T-helper 2 cell treated with Interferon-gamma antibody and Interleukin-4, amounts not matched to agents 5 μg/mL and 100 μg/mL, for 36 hours (primary cell): ENCODE data around the gene ATP6V1B1.

Source experiments
- DNase-seq: peaks from one replicate; pipeline ENCODE4 v3.0.0; 2021; ENCODE audit warnings: low spot score
- H3K27ac Mint-ChIP-seq: one replicate; pipeline ENCODE4 v1.8.0; 2021; ENCODE audit warnings: mild to moderate bottlenecking, mixed read lengths
- H3K27me3 Mint-ChIP-seq: one replicate; pipeline ENCODE4 v1.8.0; 2021; ENCODE audit warnings: low read depth, mixed read lengths
- H3K36me3 Mint-ChIP-seq: one replicate; pipeline ENCODE4 v1.8.0; 2021; ENCODE audit warnings: low read depth, mixed read lengths
- H3K4me1 Mint-ChIP-seq: one replicate; pipeline ENCODE4 v1.8.0; 2021; ENCODE audit warnings: low read depth, mixed read lengths
- H3K4me3 Mint-ChIP-seq: one replicate; pipeline ENCODE4 v1.8.0; 2022; ENCODE audit warnings: mild to moderate bottlenecking, moderate library complexity, mixed read lengths
- H3K9me3 Mint-ChIP-seq: one replicate; pipeline ENCODE4 v1.8.0; 2021; ENCODE audit warnings: mixed read lengths

Gene ATP6V1B1

DNA sequence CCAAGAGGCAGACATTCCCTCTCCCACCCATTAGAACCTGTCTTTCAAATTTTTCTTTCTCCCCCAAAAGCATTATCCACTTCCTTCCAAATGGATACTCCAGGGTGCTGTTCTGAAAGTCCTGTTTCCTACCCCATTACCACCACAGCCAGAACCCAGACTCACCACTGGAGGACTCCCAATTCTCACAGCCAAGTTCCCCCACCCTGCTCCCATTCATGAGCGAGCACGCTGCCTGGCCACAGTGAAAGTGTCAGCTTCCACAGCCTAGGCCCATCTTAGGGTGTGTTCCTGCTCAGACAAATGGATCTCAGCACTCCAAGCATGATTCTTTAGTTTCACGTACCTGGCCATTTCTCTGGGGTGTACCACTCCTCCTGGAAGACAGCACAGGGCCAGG, 38.9 kb downstream of the ATP6V1B1 start:
- Mint-ChIP-seq H3K4me1 (peaks cover 14% of the 10 kb centered on the region), H3K27me3 (peaks cover 27% of the 10 kb centered on the region), H3K4me3 (no peak overlapping the region), H3K36me3 (no peaks in the 10 kb centered on the region), H3K27ac (no peak overlapping the region), H3K9me3 (no peaks in the 10 kb centered on the region)
- DNase-seq: no peak

DNA sequence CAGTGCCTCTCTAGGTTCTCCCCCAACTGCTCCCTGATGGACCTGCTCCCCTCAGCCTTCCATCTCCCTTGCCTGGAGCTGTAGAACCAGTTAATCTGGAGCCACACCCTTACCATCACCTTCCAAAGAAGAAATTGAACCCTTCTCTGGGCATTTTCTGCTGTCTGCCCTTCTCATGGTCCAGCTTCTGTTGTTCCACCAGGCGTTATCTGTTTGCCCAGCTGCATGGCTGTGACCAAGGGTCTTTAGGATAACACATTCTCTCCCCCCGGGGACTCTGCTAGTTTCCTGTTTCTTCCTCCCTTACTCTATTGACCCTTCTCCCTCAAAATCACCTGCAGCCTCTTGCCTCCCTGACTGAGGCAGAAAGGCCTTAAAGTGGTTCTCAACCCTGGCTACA, 39.5 kb downstream of the ATP6V1B1 start:
- Mint-ChIP-seq H3K4me3 (no peak overlapping the region), H3K36me3 (no peaks in the 10 kb centered on the region), H3K9me3 (no peaks in the 10 kb centered on the region), H3K27me3 (peaks cover 25% of the 10 kb centered on the region), H3K27ac (no peak overlapping the region), H3K4me1 (peaks cover 14% of the 10 kb centered on the region)
- no peak for DNase-seq

DNA sequence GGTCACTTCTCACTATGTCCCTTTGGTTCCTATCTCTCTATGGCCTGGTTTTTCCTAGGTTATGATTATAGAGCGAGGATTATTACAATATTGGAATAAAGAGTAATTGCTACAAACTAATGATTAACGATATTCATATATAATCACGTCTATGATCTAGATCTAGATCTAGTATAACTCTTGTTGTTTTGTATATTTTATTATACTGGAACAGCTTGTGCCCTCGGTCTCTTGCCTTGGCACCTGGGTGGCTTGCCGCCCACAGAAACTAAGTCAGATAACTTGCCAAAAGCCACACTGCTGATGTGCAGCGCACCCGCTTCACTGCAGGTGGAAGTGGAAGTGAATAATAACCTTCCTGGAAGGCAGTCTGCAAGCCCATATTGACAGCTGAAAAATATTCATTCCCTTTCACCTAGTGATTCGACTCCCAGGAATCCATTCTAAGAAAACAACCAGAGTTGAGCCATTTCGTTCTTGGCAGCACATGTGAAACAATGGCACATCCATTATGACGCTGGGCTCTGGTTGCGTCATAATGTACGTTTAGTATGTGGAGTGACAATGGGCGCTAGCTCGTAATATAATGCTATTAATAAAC, 42.0 kb downstream of the ATP6V1B1 start:
- peak overlapping the region; percentile 84 for H3K4me3 Mint-ChIP-seq
- peak overlapping the region; percentile 84 for H3K27ac Mint-ChIP-seq
- peak; percentile 24 for DNase-seq
- peaks cover 6% of the 10 kb centered on the region for H3K27me3 Mint-ChIP-seq
- H3K9me3 Mint-ChIP-seq: no peaks in the 10 kb centered on the region
- H3K4me1 Mint-ChIP-seq: peaks cover 14% of the 10 kb centered on the region
- no peaks in the 10 kb centered on the region for H3K36me3 Mint-ChIP-seq

DNA sequence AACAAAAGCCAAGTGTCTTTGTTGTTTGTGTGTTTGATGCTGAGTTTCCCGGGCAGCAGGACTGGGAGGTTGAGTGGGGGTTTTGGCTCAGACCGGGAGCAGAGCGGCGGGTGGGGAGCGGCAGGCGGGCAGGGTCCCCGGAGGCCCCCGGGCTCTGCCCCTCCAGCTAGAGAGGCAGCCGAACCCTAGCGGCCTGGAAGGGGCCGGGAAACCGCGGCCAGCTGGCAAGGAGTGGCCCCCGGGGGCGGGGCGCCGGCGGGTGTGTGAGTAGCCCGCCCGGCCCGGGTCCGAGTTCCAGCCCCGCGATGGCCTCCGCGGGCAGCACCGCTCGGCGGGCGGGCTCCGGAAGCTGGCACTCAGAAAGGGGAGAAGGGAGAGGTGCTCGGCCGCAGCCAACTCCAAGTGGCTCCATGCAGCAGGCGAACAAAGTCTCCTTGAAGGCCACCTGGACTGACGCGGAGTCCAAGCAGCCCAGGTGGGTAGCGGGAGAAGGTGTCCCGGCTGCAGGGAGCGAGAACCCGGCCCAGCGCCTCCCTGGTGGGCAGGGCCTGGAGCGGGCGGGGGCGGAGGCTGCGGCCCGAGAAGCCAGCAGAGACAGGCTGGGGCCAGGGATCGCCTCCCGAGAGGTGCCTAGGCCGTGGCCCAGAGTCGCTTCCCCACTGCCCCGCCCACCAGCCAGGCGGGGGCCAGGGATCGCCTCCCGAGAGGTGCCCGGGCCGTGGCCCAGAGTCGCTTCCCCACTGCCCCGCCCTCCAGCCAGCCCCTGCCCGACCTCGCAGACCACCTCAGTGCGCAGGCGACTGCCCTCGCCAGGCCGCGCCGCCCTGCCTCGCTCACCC, 42.9 kb downstream of the ATP6V1B1 start, which contains the start of gene ANKRD53:
Gene ANKRD53, plus strand, starts transcription at position 290 of the 839 bp plus-strand sequence. Its CDS starts 16 bp downstream, at position 306.
- Mint-ChIP-seq H3K4me1 (peaks cover 14% of the 10 kb centered on the region), H3K36me3 (no peaks in the 10 kb centered on the region), H3K27me3 (peaks cover 5% of the 10 kb centered on the region), H3K4me3 (peak within 1 kb of the TSS; percentile 84), H3K27ac (peak within 1 kb of the TSS; percentile 84), H3K9me3 (no peaks in the 10 kb centered on the region)
- no peak for DNase-seq

DNA sequence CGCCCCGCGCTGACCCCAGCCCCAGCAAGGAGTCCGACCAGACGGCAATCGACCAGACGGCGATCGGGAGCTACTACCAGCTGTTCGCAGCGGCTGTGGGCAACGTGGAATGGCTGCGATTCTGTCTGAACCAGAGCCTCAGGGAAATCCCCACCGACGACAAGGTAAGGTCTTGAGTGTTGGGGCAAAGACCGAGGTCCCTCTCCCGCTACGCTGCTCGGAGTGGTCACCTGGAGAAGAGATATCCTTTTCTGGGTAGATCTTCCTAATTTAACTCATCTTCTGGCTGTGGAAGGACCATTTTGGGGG, 43.4 kb downstream of the ATP6V1B1 start:
- H3K27me3 Mint-ChIP-seq: no peaks in the 10 kb centered on the region
- DNase-seq: no peak
- no peaks in the 10 kb centered on the region for H3K9me3 Mint-ChIP-seq
- no peak overlapping the region for H3K4me3 Mint-ChIP-seq
- peaks cover 14% of the 10 kb centered on the region for H3K4me1 Mint-ChIP-seq
- H3K27ac Mint-ChIP-seq: no peak overlapping the region
- no peaks in the 10 kb centered on the region for H3K36me3 Mint-ChIP-seq

DNA sequence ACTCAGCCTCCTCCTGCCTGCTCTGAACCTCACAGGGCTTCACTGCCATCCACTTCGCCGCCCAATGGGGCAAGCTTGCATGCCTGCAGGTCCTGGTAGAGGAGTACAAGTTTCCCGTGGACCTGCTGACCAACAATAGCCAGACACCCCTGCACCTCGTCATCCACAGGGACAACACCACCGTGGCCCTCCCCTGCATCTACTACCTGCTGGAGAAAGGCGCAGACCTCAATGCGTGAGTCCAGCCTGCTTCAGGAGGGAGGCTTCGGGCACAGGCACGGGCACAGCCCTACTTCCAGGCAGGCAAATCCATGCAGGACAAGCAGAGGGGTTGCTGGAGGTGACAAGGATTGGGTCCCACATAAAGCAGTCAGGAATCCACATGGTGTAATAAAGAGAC, 43.9 kb downstream of the ATP6V1B1 start:
- Mint-ChIP-seq H3K36me3 (no peaks in the 10 kb centered on the region), H3K27ac (no peak overlapping the region), H3K27me3 (no peaks in the 10 kb centered on the region), H3K4me3 (no peak overlapping the region), H3K9me3 (no peaks in the 10 kb centered on the region), H3K4me1 (peaks cover 18% of the 10 kb centered on the region)
- DNase-seq: no peak

DNA sequence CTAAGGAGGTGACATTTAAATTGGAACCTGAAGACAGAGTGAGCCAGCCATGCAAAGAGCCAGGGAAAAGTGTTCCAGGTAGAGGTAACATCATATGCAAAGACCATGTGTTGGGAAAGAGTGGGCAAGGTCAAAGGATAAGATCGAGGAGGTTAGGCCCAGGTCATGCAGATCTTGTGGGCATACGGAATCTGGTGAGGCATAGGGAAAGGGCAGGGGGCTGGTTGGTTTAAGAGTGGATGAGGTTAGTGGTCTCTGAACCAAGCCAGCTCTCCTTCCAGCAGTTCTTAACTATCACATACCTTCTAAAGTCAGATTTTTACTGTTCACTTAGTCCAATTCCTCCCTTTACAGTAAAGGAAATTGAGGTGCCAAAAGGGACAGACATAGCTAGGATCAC, 45.7 kb downstream of the ATP6V1B1 start:
- Mint-ChIP-seq H3K27ac (no peak overlapping the region), H3K36me3 (peaks cover 7% of the 10 kb centered on the region), H3K9me3 (no peaks in the 10 kb centered on the region), H3K4me1 (peaks cover 19% of the 10 kb centered on the region), H3K27me3 (no peaks in the 10 kb centered on the region), H3K4me3 (no peak overlapping the region)
- no peak for DNase-seq

DNA sequence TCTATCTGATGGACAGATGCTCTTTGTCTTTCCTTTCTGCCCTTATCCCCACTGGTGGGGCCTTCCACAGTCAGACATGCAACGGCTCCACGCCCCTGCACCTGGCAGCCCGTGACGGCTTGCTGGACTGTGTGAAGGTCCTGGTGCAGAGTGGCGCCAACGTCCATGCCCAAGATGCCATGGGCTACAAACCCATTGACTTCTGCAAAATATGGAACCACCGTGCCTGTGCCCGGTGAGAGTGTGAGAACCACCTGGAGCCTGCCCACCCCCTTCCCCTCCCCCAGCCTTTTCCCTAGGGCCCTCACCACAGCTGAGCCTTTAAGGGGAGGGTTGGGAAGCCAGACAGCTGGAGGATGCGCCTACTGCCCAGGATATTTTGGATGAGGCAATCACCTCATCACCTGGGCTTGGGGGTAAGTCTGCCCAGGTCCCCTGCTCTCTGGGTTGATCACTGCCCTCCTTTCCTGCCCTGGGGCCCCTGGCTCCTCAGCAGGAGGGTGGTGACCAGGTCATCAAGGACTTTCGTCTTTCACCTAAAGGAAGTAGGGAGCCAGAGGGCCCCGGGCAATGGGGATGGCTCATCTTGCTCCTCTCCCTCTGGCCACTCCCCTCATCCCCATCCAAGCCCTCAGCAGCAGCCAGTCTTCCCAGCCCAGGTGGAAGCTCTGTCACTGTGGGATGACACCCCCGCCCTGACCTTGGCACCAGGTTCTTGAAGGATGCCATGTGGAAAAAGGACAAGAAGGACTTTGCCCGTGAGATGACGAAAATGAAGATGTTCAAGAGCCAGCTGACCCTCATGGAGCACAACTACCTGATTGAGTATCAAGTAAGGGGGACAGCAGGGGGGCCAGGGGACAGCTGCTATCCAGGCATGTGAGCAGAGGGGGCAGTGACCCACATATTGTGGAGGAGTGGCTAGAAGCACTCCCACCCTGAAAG, 46.4 kb downstream of the ATP6V1B1 start:
- Mint-ChIP-seq H3K27me3 (no peaks in the 10 kb centered on the region), H3K9me3 (no peaks in the 10 kb centered on the region), H3K27ac (no peak overlapping the region), H3K4me3 (no peak overlapping the region), H3K4me1 (peaks cover 15% of the 10 kb centered on the region), H3K36me3 (peaks cover 13% of the 10 kb centered on the region)
- DNase-seq: no peak

DNA sequence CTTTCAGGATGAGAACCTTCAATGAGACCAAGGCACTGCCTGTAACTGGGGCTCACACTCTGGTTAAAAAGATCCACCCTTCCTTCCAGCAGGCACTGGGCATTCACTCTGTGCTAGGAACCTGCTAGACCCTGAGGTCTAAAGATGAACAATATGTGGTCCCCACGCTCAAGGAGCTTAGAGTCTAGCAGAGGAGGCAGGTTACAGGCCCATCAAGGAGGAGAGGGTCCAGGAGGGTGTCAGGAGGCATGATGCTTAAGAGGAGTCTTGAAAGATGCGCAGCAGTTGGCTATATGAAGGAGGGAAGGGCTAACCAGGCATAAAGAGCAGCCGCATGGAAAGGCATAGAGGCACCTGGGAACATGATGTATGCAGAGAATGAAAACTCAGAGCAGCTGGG, 47.3 kb downstream of the ATP6V1B1 start:
- no peak overlapping the region for H3K27ac Mint-ChIP-seq
- H3K36me3 Mint-ChIP-seq: peaks cover 13% of the 10 kb centered on the region
- H3K9me3 Mint-ChIP-seq: no peaks in the 10 kb centered on the region
- no peaks in the 10 kb centered on the region for H3K27me3 Mint-ChIP-seq
- DNase-seq: no peak
- H3K4me1 Mint-ChIP-seq: peaks cover 8% of the 10 kb centered on the region
- no peak overlapping the region for H3K4me3 Mint-ChIP-seq

DNA sequence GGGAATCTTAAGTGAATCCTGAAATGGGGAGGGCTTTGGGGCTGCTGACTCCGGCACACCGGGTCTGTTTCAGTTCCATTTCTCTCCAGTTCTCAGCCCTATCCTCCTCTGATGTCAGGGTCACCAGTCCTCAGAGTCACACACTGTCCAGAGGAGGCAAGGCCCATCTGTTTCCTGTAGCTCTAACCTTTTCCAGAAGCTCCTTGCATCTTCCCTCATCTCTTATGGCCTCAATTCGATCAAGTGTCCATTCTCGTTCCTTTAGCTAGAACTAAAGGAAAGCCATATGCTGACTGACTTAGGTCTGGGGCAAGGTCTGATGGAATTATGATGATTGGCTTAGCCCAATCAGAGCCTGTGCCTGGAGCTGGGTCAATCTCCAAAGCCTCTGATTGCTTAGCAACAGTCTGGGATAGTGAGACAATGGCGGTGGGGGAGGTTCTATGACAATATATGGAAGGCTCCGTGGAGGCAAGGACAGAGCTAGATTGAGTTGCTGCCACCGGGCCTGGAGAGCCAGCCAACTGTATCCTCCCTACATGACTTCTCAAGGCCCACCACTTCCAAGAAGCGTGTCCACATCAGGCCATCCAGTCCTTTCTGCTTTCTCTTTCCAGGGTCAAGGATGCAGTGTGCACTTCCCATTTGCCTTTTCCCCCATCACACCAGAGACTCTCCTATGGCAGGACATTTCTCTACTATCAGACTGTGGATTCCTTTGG, 48.0 kb downstream of the ATP6V1B1 start:
- Mint-ChIP-seq H3K4me1 (peaks cover 5% of the 10 kb centered on the region), H3K27ac (no peak overlapping the region), H3K9me3 (no peaks in the 10 kb centered on the region), H3K36me3 (peaks cover 17% of the 10 kb centered on the region), H3K27me3 (no peaks in the 10 kb centered on the region), H3K4me3 (no peak overlapping the region)
- no peak for DNase-seq

DNA sequence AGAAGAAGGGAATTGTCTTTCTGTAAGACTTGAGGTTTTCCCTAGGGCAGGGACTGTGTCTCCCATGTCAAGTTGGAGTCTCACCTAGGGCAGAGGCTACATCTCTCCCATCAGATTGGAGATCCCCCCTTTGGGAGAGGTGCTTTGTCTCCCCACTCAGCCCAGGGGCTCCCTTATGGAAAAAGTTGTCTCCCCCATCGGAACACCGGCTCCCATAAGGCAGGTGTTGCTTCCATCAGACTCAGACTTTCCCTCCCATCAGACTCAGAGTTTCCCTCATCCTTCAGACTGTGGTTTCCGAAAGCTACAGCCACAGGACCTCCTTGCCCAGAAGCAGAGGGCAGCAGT, 48.5 kb downstream of the ATP6V1B1 start:
- H3K27ac Mint-ChIP-seq: no peak overlapping the region
- peaks cover 5% of the 10 kb centered on the region for H3K4me1 Mint-ChIP-seq
- DNase-seq: no peak
- peak overlapping the region; percentile 53 for H3K4me3 Mint-ChIP-seq
- no peaks in the 10 kb centered on the region for H3K9me3 Mint-ChIP-seq
- no peaks in the 10 kb centered on the region for H3K27me3 Mint-ChIP-seq
- peaks cover 22% of the 10 kb centered on the region for H3K36me3 Mint-ChIP-seq

DNA sequence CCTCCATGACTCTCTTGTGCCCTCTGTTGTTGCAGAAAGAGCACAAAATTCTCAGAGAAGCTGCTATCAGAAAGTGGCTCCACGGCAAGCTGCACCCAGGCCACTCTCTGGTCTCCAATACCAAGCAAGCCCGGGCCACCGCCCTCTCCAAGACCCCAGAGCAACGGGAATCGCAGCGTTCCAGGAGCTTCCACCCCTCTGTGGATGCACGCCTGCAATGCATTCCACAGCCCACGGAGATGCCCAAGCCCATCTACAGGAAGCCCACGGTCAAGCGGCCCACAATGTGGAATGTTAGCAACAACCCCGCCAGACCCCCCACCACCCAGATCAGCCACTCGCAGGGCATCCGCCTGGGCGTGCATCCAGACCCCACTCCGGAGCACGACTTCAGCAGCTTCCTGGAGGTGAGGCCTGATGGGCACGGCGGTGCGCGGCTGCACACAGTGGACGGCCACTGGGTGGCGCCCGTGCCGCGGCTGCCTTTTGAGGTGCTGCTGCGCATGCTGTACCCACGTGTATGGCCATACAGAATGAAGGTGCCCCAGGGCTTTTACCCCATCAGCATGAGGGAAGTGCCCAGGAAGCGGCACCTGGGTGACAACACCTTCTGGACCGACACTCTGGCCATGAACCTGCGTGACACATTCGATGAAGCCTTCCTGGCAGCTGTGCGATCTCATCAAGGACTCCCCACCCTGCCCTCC, 49.0 kb downstream of the ATP6V1B1 start:
- no peak overlapping the region for H3K27ac Mint-ChIP-seq
- H3K4me1 Mint-ChIP-seq: peaks cover 5% of the 10 kb centered on the region
- peak; percentile 76 for DNase-seq
- H3K36me3 Mint-ChIP-seq: peaks cover 22% of the 10 kb centered on the region
- H3K4me3 Mint-ChIP-seq: peak overlapping the region; percentile 53
- H3K27me3 Mint-ChIP-seq: no peaks in the 10 kb centered on the region
- no peaks in the 10 kb centered on the region for H3K9me3 Mint-ChIP-seq

DNA sequence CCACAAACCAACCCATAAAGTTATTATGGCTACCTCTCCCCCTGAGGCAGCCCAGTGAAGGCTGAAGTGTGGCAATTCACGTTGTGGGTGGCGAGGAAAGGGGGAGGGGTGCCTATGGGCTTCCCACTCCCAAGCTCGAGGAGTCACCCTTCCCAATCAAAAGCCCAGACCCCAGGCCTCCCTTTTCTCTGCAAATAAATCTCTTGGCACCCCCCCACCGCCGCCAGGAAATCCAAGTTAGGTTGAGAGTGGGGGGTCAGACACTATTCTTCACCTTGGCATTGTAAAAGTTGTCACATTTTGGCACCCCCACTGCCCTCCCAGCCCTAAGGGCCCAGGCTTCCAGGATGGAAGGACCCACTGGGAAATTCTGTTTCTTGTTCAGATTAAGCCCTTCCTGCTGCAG, 49.6 kb downstream of the ATP6V1B1 start:
- no peak overlapping the region for H3K4me3 Mint-ChIP-seq
- H3K36me3 Mint-ChIP-seq: peaks cover 22% of the 10 kb centered on the region
- H3K27me3 Mint-ChIP-seq: no peaks in the 10 kb centered on the region
- no peak overlapping the region for H3K27ac Mint-ChIP-seq
- H3K4me1 Mint-ChIP-seq: peaks cover 5% of the 10 kb centered on the region
- H3K9me3 Mint-ChIP-seq: no peaks in the 10 kb centered on the region
- DNase-seq: no peak
